Panc1 (cell line): ENCODE measurements around the gene FKBP14.

ENCODE experiments used
- POLR2AphosphoS5 ChIP-seq: IDR thresholded peaks from 2 replicates; pipeline ENCODE4 v1.6.1; 2012; ENCODE audit warnings: mild to moderate bottlenecking, low read depth, low read length, moderate library complexity
- REST ChIP-seq, 2 experiments: IDR thresholded peaks; 2 replicates each; pipeline ENCODE4 v1.6.1; 2011 to 2012; ENCODE audit warnings: low read depth in 2 of 2, control low read depth in 1 of 2, low read length in 1 of 2, mild to moderate bottlenecking in 1 of 2, moderate library complexity in 1 of 2; ENCODE audit not compliant: insufficient read depth in 1 of 2
- SIN3A ChIP-seq: IDR thresholded peaks from 2 replicates; pipeline ENCODE4 v1.6.1; 2012; ENCODE audit warnings: low read depth, mild to moderate bottlenecking, low read length, moderate library complexity, borderline replicate concordance; ENCODE audit not compliant: insufficient read depth
- TCF7L2 ChIP-seq: IDR thresholded peaks from 2 replicates; pipeline ENCODE4 v1.6.1; 2011; ENCODE audit warnings: mild to moderate bottlenecking, low read depth, low read length, inconsistent platforms
- TF ChIP-seq, protein P1 (sequence below): fragments of 450-650 bp; IDR thresholded peaks from 2 replicates; pipeline ENCODE4 v1.5.1; 2017; ENCODE audit warnings: mild to moderate bottlenecking

- TF ChIP-seq SIN3A (no peak), TCF7L2 (no peak), REST (IDR thresholded peaks at IDR 0.05; ENCODE audit: insufficient read depth in 1 of 2, low read depth in 2 of 2, low read length in 1 of 2) (no peak), POLR2AphosphoS5 (no peak)
- TF ChIP-seq, protein P1, sequence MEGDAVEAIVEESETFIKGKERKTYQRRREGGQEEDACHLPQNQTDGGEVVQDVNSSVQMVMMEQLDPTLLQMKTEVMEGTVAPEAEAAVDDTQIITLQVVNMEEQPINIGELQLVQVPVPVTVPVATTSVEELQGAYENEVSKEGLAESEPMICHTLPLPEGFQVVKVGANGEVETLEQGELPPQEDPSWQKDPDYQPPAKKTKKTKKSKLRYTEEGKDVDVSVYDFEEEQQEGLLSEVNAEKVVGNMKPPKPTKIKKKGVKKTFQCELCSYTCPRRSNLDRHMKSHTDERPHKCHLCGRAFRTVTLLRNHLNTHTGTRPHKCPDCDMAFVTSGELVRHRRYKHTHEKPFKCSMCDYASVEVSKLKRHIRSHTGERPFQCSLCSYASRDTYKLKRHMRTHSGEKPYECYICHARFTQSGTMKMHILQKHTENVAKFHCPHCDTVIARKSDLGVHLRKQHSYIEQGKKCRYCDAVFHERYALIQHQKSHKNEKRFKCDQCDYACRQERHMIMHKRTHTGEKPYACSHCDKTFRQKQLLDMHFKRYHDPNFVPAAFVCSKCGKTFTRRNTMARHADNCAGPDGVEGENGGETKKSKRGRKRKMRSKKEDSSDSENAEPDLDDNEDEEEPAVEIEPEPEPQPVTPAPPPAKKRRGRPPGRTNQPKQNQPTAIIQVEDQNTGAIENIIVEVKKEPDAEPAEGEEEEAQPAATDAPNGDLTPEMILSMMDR: no peak
These were observed 22.7 kb upstream of the FKBP14 start for GRCh38 chr7:30049173-30049572.
